NK-92 (cell line): ENCODE results near the gene IGSF21.

ENCODE experiments used
- DNase-seq: peaks from one replicate; lab custom pipeline; 2025; ENCODE audit not compliant: unreplicated experiment; lab: John Stamatoyannopoulos, UW

The IGSF21 gene

DNA sequence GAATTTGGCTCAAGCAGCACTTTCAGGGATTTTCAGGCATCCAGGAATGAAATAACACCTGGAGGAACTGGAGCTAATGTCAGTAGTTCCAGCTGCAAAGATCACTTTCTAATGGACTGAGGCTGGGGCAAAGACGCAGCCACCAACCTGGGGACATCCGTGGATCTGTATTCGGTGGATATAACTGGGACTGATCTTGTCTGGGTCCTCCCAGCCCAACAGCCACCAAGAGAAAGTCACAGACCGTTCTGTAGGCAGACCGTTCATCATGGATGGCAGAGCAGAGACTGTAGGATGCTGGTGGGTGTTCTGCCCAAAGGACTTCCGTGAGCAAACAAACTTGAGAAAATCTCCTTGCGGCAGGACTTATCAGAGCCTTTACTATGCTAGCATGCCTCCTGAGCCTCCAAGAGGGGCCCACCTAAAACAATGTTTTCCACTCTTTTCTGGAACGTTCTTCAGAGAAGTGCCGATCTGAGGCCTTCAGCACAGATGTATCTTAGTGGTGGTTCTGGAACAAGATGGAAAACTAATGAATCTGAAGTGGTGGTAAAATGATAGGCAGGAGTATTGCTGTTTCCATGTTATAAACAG, 287.1 kb downstream of the IGSF21 start:
- no peak for DNase-seq

DNA sequence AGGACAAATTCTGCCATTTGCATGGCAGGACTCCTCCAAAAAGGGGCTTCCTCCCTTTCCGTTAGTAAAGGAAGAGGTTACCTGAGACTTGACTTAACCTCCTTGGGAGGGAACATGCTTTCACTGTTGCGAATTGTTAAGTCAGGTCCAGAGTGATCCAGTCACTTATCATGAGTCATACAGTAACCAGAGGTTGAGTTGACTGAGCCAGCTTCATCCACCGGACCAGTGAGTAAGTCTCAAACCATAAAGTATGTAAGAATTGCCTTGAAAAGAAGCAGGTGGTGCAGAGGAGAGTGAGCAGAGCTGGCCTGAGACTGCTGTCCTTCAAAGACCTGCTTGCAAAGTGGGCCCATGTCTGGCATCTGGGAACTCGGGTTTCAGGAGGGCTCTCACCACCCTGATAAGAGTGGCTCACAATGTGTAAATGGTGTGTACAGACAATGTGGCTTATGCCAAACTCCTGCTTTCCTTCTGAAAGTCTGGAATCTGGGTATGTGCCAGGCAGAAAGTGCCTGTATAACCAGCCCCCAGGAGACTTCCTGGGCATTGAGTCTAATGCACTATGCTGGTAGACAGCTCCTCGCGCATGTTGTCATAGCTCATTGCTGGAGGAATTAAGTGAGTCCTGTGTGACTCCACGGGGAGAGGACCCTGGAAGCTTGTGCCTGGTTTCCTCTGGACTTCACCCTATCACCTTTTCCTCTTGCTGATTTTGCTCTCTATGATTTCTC, 288.8 kb downstream of the IGSF21 start:
- DNase-seq = no peak

GRCh38 chr1:18397641-18398040, 290.0 kb downstream of the IGSF21 start:
- no peak for DNase-seq

- no peak for DNase-seq
These were observed 291.4 kb downstream of the IGSF21 start for GRCh38 chr1:18398791-18399530.

- DNase-seq = no peak
These were observed 292.9 kb downstream of the IGSF21 start for GRCh38 chr1:18400347-18401102.

DNA sequence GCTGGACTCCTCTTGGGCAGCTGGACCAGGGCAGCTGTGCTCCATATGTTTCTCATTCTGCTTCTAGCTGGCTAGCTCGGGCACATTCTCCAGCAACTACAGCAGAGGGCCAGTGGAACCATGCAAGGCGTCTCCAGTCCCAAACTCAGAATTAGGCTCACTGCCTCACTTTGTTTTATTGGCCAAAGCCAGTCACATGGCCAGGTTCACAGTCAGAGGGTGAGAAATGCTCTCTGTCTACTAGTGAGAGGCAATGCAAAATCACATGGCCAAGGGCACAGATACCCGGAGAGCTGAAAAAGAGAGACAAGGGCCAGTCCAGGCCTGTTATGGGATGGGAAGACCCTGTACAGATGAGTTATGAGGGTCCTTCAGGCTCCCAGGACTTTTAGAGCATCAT, 294.3 kb downstream of the IGSF21 start:
- DNase-seq = no peak

DNA sequence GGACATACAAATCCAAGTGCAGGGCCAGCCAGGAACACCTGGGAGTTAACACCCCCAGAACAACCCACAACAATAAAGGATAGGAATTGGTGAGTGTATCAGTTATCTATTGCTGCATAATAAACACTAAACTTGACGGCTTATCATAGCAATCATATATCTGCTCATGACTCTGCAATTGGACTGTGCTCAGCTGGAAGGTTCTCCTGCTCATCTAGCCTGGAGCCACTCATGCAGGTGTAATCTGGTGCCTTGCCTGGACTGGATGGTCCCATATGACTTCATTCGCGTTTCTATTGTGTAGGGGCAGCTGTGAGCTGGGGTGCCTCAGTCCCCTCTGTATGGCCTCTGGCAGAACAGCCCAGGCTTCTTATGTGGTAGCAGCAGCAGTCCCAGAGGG, 296.9 kb downstream of the IGSF21 start:
- DNase-seq = no peak

- DNase-seq = no peak
These were observed 299.8 kb downstream of the IGSF21 start for GRCh38 chr1:18407166-18408045.

DNA sequence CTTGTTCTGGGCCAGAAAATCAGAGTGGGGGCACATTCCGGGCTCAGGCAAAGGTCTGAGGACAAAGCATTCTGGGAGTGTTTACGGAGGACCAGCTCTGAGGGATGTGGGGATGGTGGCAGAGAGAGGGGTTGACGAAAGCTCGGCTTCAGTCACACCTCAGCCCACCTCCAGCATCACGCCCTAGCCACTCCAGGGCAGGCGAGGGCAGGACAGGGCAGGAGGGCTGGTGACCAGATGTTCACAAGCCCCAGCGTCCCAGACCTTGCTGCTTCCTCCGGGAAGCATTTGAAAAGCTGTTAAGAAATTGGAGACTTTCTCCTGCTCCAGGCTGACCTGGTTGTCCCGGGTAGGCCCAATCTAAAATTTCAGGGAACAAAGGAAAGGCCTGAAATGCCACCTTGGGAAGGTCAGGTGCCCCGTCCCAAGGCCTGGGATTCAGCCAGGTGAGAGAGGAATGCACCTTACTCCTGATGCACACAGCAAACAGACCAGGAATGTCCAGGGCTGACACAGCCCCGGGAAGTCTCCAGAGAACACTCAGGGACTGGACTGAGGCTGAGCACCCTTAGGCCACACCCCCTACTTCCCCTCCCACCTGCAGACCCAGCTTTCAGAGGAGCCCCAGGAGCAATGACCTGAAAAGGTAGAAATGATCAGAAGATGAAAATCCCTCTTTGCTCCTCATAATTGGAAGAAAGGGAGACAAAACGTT, 301.2 kb downstream of the IGSF21 start:
- no peak for DNase-seq

GRCh38 chr1:18409609-18410237, 302.1 kb downstream of the IGSF21 start:
- DNase-seq = no peak

DNA sequence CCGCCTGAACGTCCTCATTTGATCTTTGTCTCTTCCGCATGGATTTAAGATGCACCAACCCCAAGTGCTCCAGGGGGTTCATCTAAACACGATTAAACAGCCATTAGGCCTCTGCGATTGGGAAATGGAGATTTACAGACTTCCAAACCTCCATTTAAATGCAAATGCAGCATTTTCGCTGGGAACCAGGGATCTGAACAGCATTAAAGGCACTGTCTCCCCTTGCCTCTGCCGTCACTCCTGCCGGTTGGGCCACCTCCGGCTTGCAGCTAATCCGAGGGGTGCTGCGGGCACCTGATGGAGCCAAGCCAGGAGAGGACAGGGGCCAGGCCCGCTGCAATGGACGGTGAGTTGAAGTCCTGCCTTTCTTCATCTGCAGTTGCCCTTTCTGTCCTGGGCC, 302.8 kb downstream of the IGSF21 start:
- no peak for DNase-seq

DNA sequence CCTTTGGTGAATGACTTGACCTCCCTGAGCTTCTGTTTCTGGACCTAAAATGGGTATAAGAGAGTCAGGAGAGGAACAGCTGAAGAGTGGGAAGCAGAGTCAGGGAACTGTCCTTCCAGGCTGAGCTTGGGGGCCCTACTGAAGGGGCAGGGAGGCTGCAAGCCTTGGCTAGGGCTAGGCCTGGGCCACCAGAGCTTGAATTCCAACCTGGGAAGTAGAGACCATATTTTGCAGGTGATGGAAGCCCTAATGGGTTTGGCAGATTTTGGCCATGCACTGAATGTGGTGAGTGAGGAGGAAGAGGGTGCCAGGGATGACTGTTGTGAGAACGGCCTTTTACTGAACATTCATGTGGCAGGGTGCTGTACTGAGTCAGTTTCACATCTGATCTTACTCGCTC, 303.7 kb downstream of the IGSF21 start:
- DNase-seq = no peak

DNA sequence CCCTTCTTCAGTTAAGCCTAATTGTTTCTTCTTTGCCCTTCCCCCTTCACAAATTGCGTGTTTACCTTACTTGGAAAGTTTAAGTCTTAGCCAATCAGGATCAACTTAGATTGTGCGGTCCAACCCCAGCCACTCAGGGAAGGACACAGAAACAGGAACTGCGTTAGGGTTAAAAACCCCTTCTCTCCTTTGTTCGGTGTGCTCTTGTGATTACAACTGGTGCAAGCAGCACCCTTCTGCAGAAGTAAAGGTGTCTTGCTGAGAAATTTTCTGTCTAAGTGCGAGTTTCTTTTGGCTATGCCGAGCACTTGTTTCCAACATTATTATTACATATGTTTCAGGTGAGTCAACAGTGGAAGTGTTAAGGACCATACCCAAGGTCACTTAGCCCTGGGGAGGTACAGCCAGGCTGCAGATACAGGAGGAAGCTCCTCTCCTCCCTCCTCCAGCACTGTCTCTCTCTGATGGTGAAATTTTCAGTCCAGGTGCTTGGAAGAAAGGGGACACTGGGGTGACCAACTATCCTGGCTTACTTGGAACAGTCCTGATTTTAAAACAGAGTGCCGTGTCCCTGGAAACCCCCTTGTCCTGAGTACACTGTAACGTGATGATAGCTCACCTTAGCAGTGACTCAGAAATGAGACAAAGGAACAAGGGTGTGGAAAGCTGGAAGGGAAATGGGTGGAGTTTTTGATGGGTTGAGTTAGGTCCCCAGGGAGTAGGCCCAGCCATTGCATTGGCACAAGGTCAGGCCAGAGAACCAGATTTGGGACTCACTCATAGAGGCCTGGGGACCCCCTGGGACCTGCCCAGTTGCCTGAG, 304.4 kb downstream of the IGSF21 start:
- no peak for DNase-seq

DNA sequence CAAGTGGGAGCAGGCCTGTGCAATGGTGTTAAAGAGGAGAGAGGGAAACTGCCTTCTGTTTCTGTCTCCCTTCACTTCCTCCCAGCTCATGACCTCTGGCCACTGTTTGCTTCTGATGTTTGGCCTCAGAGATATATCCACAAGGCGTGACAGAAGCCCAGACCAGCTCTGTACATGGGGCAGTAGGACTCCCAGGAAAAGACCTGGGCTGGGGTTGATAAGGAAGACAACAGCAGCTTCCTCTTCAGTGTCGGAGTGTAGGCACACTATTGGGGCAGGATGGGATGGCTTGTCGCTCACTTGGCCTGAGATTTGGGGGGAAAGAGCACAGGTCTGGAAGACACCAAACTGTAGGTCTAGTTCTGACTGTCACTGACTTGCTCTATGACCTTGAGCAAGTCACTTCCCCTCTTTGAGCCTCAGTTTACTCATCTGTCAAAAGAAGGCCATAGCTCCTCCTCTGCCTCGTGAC, 305.3 kb downstream of the IGSF21 start:
- DNase-seq = no peak

- no peak for DNase-seq
These were observed 306.1 kb downstream of the IGSF21 start for GRCh38 chr1:18413541-18414305.

- no peak for DNase-seq
These were observed 306.7 kb downstream of the IGSF21 start for GRCh38 chr1:18414321-18414720.

GRCh38 chr1:18414872-18415447, 307.4 kb downstream of the IGSF21 start:
- DNase-seq = no peak
